ENCODE results near the gene SPNS2.
"Not testable (repeated sequence)": the region's sequence is repeated elsewhere in the genome, so short reads cannot be mapped to it uniquely, and the experiment has no call there.

The SPNS2 gene

DNA sequence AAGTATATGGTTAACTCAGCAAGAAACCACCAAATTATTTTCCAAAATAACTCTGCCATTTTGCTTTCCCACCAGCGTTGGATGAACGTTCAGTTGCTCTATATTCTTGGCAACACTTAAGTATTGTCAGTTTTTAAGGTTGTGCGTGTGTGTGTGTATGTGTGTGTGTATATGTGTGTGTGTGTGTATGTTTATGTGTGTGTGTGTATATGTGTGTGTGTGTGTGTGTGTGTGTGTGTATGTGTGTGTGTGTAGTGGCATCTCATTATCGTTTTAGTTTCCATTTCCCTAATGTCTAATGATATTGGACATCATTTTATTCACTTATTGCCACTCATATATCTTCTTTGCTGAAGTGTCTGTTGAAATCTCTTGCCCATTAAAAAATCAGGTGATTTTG is 74.4 kb downstream of the SPNS2 start:
- Histone ChIP-seq H3K36me3 (ENCODE audit: control insufficient read depth in 1 of 2, insufficient read depth in 2 of 2, low read length in 2 of 2) (no peaks in the 10 kb centered on the region), H3K27ac (ENCODE audit: low read depth, low read length) (no peak overlapping the region), H3K4me1 (ENCODE audit: control insufficient read depth in 1 of 2, insufficient read depth in 2 of 2, low read length in 2 of 2) (no peaks in the 10 kb centered on the region), H3K9ac (ENCODE audit: low read depth in 1 of 2, low read length in 2 of 2) (no peak overlapping the region), H3K4me3 (ENCODE audit: low read depth in 1 of 2, low read length in 2 of 2) (no peak overlapping the region), H3K9me3 (ENCODE audit: control insufficient read depth in 1 of 2, low read length in 2 of 2) (no peaks in the 10 kb centered on the region), H3K27me3 (ENCODE audit: control insufficient read depth in 1 of 2, insufficient read depth in 2 of 2, low read length in 2 of 2) (no peaks in the 10 kb centered on the region)

DNA sequence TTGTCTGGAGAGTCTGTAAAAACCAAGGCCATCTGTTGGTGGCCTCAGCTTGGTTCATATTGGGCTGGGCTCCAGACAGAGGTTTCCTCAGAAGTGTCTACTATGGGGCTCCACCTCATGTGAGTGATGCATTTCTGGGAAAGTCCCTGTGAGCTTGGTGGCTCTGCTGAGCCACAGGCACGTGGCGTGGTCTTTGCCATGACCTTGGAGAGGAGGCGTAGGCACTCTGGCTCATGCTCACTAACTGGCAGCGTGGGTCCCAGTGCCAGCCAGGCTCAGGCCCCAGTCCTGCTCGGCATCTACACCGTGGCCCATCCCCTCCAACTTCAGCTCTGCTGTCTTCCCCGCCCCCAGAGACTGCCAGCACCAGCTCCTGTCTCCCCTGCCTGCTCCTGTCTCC is 75.0 kb downstream of the SPNS2 start:
- H3K36me3 ChIP-seq (ENCODE audit: control insufficient read depth in 1 of 2, insufficient read depth in 2 of 2, low read length in 2 of 2), result no peaks in the 10 kb centered on the region

DNA sequence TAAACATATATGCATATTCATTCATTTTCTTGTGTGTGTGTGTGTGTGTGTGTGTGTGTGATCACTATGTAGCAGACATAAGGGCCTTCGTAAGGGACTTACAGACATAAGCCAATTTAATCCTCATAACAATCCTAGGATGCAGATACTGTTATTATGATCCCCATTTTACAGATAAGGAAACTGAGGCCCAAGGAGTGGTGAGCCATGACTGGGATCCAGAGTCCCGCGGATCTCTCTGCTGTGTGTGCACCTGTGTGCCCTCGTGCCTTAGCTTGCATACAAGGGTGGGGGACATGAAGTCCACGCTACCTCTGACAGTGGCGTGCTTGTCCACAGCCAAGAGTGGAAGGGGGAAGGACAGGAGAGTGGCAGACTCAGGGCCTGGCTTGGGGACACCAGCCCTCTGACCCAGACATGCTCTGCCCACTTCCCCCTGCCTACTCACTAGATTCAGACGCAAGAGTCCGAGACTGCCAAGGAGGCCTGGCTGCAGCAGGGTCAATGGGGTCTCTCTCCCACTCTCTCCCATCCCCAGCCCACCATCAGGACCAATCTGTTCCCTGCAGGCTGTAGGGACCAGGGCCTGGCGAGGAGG is 75.9 kb downstream of the SPNS2 start:
- H3K27me3 ChIP-seq (ENCODE audit: control insufficient read depth in 1 of 2, insufficient read depth in 2 of 2, low read length in 2 of 2), result no peaks in the 10 kb centered on the region
- no peaks in the 10 kb centered on the region for H3K36me3 ChIP-seq (ENCODE audit: control insufficient read depth in 1 of 2, insufficient read depth in 2 of 2, low read length in 2 of 2)
- peak overlapping the region; percentile 10 for H3K27ac ChIP-seq (ENCODE audit: low read depth, low read length)
- no peak overlapping the region for H3K4me3 ChIP-seq (ENCODE audit: low read depth in 1 of 2, low read length in 2 of 2)
- no peaks in the 10 kb centered on the region for H3K4me1 ChIP-seq (ENCODE audit: control insufficient read depth in 1 of 2, insufficient read depth in 2 of 2, low read length in 2 of 2)
- no peak overlapping the region for H3K9ac ChIP-seq (ENCODE audit: low read depth in 1 of 2, low read length in 2 of 2)
- no peaks in the 10 kb centered on the region for H3K9me3 ChIP-seq (ENCODE audit: control insufficient read depth in 1 of 2, low read length in 2 of 2)

More for the DNA sequence above, 75.0 kb downstream of the SPNS2 start:
- Histone ChIP-seq H3K27ac (ENCODE audit: low read depth, low read length) (no peak overlapping the region), H3K4me3 (ENCODE audit: low read depth in 1 of 2, low read length in 2 of 2) (no peak overlapping the region), H3K27me3 (ENCODE audit: control insufficient read depth in 1 of 2, insufficient read depth in 2 of 2, low read length in 2 of 2) (no peaks in the 10 kb centered on the region), H3K9me3 (ENCODE audit: control insufficient read depth in 1 of 2, low read length in 2 of 2) (no peaks in the 10 kb centered on the region), H3K9ac (ENCODE audit: low read depth in 1 of 2, low read length in 2 of 2) (no peak overlapping the region), H3K4me1 (ENCODE audit: control insufficient read depth in 1 of 2, insufficient read depth in 2 of 2, low read length in 2 of 2) (no peaks in the 10 kb centered on the region)

DNA sequence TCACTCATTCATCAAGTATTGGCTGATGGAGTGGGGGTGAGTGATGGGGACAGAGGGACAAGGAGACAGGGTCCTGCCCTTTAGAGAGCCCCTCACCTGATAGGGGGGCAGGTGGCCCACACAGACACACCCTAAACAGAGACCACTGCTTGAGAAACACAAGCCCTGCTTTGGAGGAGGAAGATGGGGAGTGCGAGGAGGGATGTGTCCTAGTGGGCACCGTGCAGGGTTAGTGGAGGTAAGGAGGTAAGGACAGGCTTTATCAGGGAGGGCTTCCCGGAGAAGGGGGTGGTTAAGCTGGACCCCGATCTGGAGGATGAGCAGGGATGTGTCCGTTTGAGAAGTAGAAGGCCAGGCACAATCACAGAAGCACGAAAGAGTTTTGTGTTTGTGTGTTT is 77.5 kb downstream of the SPNS2 start:
- Histone ChIP-seq H3K27me3 (ENCODE audit: control insufficient read depth in 1 of 2, insufficient read depth in 2 of 2, low read length in 2 of 2) (peaks cover 0 to 3% of the 10 kb centered on the region in 2 donors), H3K9me3 (ENCODE audit: control insufficient read depth in 1 of 2, low read length in 2 of 2) (no peaks in the 10 kb centered on the region), H3K9ac (ENCODE audit: low read depth in 1 of 2, low read length in 2 of 2) (no peak overlapping the region), H3K36me3 (ENCODE audit: control insufficient read depth in 1 of 2, insufficient read depth in 2 of 2, low read length in 2 of 2) (no peaks in the 10 kb centered on the region), H3K27ac (ENCODE audit: low read depth, low read length) (no peak overlapping the region), H3K4me3 (ENCODE audit: low read depth in 1 of 2, low read length in 2 of 2) (no peak overlapping the region), H3K4me1 (ENCODE audit: control insufficient read depth in 1 of 2, insufficient read depth in 2 of 2, low read length in 2 of 2) (no peaks in the 10 kb centered on the region)

DNA sequence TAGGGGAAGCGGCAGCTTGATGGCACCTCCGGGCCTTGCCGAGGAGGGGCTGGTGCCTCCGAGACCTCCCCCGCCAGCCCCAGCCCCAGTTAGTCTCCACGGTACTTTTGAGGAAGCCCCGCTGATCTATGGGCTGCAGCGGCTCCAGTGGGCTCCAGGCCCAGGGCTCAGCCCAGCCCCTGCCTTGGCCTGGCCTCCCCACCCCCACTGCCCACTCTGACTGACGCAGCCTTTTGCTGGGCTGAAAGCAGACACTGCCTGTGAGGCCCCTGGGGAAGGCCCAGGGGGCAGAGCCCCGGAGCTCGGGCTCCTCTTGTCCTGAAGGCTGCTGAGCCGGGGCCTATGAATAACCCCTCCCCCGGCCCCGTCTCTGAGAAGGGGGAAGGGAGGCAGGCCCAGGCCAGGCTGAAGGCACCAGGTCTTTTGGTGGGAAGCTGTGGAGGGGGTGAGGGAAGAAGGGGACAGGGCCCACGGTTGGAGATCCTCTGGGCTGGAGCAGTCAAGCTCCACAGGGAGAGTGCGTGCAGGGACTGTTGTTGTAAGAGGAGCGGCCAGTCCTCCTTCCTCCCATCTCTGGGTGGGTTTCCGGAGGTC is 78.1 kb downstream of the SPNS2 start:
- Histone ChIP-seq H3K4me3 (ENCODE audit: low read depth in 1 of 2, low read length in 2 of 2) (no peak overlapping the region), H3K36me3 (ENCODE audit: control insufficient read depth in 1 of 2, insufficient read depth in 2 of 2, low read length in 2 of 2) (no peaks in the 10 kb centered on the region), H3K9me3 (ENCODE audit: control insufficient read depth in 1 of 2, low read length in 2 of 2) (no peaks in the 10 kb centered on the region), H3K4me1 (ENCODE audit: control insufficient read depth in 1 of 2, insufficient read depth in 2 of 2, low read length in 2 of 2) (no peaks in the 10 kb centered on the region), H3K27me3 (ENCODE audit: control insufficient read depth in 1 of 2, insufficient read depth in 2 of 2, low read length in 2 of 2) (peaks cover 0 to 3% of the 10 kb centered on the region in 2 donors), H3K9ac (ENCODE audit: low read depth in 1 of 2, low read length in 2 of 2) (no peak overlapping the region), H3K27ac (ENCODE audit: low read depth, low read length) (no peak overlapping the region)

DNA sequence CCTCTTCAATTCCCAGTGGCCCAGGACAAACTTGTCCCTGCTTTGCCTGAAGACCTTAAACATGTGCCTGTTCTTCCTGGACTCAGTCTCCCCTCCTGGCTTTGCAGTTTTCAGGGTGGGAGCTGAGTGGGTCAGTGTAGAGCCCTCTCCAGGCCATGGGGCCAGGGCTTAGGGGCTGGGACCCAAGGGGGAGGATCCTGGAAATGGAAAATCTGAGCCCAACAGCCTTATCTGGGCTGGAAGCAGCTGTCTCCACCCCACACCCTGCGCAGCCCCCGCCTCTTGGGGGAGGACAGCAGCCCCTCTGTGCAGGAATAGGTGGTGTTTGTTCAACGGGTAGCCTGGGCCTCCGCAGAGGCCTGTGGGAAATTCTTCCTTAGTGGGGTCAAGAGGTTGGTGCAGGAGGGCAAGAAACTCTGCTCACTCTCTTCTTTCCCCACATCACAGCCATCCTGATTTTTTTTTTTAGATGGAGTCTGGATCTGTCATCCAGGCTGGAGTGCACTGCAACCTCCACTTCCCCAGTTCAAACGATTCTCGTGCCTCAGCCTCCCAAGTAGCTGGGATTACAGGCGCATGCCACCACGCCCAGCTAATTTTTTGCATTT is 78.8 kb downstream of the SPNS2 start:
- Histone ChIP-seq H3K27ac (ENCODE audit: low read depth, low read length) (no peak overlapping the region), H3K4me3 (ENCODE audit: low read depth in 1 of 2, low read length in 2 of 2) (no peak overlapping the region), H3K36me3 (ENCODE audit: control insufficient read depth in 1 of 2, insufficient read depth in 2 of 2, low read length in 2 of 2) (no peaks in the 10 kb centered on the region), H3K27me3 (ENCODE audit: control insufficient read depth in 1 of 2, insufficient read depth in 2 of 2, low read length in 2 of 2) (peaks cover under 1 to 9% of the 10 kb centered on the region in 2 donors), H3K9ac (ENCODE audit: low read depth in 1 of 2, low read length in 2 of 2) (no peak overlapping the region), H3K4me1 (ENCODE audit: control insufficient read depth in 1 of 2, insufficient read depth in 2 of 2, low read length in 2 of 2) (no peaks in the 10 kb centered on the region), H3K9me3 (ENCODE audit: control insufficient read depth in 1 of 2, low read length in 2 of 2) (no peaks in the 10 kb centered on the region)

DNA sequence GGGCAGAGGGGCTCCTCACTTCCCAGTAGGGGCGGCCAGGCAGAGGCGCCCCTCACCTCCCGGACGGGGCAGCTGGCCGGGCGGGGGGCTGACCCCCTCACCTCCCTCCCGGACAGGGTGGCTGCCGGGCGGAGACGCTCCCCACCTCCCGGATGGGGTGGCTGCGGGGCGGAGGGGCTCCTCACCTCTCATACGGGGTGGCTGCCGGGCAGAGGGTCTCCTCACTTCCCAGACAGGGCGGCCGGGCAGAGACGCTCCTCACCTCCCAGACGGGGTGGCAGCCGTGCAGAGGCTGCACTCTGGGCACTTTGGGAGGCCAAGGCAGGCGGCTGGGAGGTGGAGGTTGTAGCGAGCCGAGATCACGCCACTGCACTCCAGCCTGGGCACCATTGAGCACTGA is 79.7 kb downstream of the SPNS2 start:
- not testable (repeated sequence) for H3K9ac ChIP-seq (ENCODE audit: low read depth in 1 of 2, low read length in 2 of 2); H3K4me3 ChIP-seq (ENCODE audit: low read depth in 1 of 2, low read length in 2 of 2); H3K4me1 ChIP-seq (ENCODE audit: control insufficient read depth in 1 of 2, insufficient read depth in 2 of 2, low read length in 2 of 2); H3K27ac ChIP-seq (ENCODE audit: low read depth, low read length); H3K9me3 ChIP-seq (ENCODE audit: control insufficient read depth in 1 of 2, low read length in 2 of 2); H3K36me3 ChIP-seq (ENCODE audit: control insufficient read depth in 1 of 2, insufficient read depth in 2 of 2, low read length in 2 of 2)
- H3K27me3 ChIP-seq (ENCODE audit: control insufficient read depth in 1 of 2, insufficient read depth in 2 of 2, low read length in 2 of 2), result peaks cover 10 to 17% of the 10 kb centered on the region in 2 donors

DNA sequence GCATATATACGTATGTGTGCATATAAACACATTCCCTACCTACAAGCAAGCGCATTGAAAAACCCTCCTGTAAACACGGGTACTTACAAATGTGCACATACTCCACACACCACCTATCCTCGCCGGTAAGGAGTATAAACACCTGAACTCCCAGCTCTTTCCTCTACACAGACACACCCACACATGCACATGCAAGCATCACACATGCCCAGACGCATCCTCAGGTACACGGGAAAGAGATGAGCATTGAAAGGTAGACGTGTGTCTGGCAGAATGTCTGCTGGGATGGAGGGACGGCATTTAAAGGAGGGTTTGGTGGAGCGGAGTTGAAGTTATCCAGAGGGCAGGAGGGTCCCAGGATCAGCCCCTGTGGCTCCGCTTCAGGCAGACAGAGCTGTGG is 81.0 kb downstream of the SPNS2 start:
- Histone ChIP-seq H3K9me3 (ENCODE audit: control insufficient read depth in 1 of 2, low read length in 2 of 2) (no peaks in the 10 kb centered on the region), H3K36me3 (ENCODE audit: control insufficient read depth in 1 of 2, insufficient read depth in 2 of 2, low read length in 2 of 2) (no peaks in the 10 kb centered on the region), H3K4me3 (ENCODE audit: low read depth in 1 of 2, low read length in 2 of 2) (no peak overlapping the region), H3K27me3 (ENCODE audit: control insufficient read depth in 1 of 2, insufficient read depth in 2 of 2, low read length in 2 of 2) (peaks cover 18 to 26% of the 10 kb centered on the region in 2 donors), H3K27ac (ENCODE audit: low read depth, low read length) (no peak overlapping the region), H3K4me1 (ENCODE audit: control insufficient read depth in 1 of 2, insufficient read depth in 2 of 2, low read length in 2 of 2) (peaks cover 4 to 7% of the 10 kb centered on the region in 2 donors), H3K9ac (ENCODE audit: low read depth in 1 of 2, low read length in 2 of 2) (no peak overlapping the region)

DNA sequence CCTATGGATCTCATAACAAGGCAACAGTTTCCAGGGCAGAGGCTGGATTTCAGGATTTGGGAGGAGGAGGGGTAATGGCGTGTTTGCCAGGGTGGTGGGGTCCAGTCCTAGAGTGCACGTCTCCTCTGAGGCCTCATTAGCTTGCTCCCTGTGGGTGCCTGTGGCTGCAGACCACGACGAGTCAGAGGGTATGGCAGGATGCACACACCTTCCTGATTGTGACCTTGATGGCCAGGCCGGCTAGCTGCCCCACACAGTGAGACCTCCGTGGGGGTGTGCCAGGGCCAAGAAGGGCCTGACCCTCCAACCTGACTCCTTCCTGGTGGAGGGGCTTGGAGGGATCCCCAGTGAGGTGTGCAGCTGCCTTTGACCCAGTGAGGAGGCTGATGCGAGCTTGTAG is 81.6 kb downstream of the SPNS2 start:
- Histone ChIP-seq H3K4me1 (ENCODE audit: control insufficient read depth in 1 of 2, insufficient read depth in 2 of 2, low read length in 2 of 2) (peaks cover 4 to 10% of the 10 kb centered on the region in 2 donors), H3K27ac (ENCODE audit: low read depth, low read length) (no peak overlapping the region), H3K4me3 (ENCODE audit: low read depth in 1 of 2, low read length in 2 of 2) (no peak overlapping the region), H3K9me3 (ENCODE audit: control insufficient read depth in 1 of 2, low read length in 2 of 2) (no peaks in the 10 kb centered on the region), H3K9ac (ENCODE audit: low read depth in 1 of 2, low read length in 2 of 2) (no peak overlapping the region), H3K27me3 (ENCODE audit: control insufficient read depth in 1 of 2, insufficient read depth in 2 of 2, low read length in 2 of 2) (peaks cover 18 to 30% of the 10 kb centered on the region in 2 donors), H3K36me3 (ENCODE audit: control insufficient read depth in 1 of 2, insufficient read depth in 2 of 2, low read length in 2 of 2) (no peaks in the 10 kb centered on the region)

DNA sequence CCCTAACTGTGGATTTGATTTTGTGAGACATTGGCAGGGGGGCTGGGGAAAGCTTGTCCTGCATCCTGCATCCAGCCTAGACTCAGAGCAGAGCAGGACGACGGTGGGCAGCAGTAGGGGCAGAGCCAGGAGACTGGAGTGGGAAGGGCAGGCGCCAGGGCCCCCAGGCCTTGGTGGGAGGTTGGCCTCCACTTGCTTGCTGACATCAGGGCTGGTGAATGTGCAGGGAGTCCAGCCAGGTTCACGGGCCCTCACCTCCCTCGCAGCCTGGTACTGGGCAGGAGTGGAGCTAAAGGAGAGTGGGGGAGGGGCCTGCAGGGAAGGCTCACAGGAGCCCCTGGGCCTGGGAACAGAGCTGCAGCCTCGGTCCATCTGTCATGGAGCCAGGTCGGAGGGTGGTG is 83.4 kb downstream of the SPNS2 start:
- Histone ChIP-seq H3K9me3 (ENCODE audit: control insufficient read depth in 1 of 2, low read length in 2 of 2) (no peaks in the 10 kb centered on the region), H3K9ac (ENCODE audit: low read depth in 1 of 2, low read length in 2 of 2) (no peak overlapping the region), H3K4me3 (ENCODE audit: low read depth in 1 of 2, low read length in 2 of 2) (no peak overlapping the region), H3K27ac (ENCODE audit: low read depth, low read length) (no peak overlapping the region), H3K27me3 (ENCODE audit: control insufficient read depth in 1 of 2, insufficient read depth in 2 of 2, low read length in 2 of 2) (peaks cover 22 to 33% of the 10 kb centered on the region in 2 donors), H3K36me3 (ENCODE audit: control insufficient read depth in 1 of 2, insufficient read depth in 2 of 2, low read length in 2 of 2) (no peaks in the 10 kb centered on the region), H3K4me1 (ENCODE audit: control insufficient read depth in 1 of 2, insufficient read depth in 2 of 2, low read length in 2 of 2) (peaks cover 4 to 13% of the 10 kb centered on the region in 2 donors)

Data from duodenal mucosa (tissue), 2 donors.